ENCODE measurements around the gene ACAD9. TPM values are rescaled to one million over a fixed set of nuclear protein-coding genes. Genes with fewer than 3 reads are reported as not detected.

ACAD9 gene
- total and polyA plus RNA-seq, 2 donors (not counting 1 experiment from before 2014, with no cell fraction given) = 33.6 to 57.6 TPM

DNA sequence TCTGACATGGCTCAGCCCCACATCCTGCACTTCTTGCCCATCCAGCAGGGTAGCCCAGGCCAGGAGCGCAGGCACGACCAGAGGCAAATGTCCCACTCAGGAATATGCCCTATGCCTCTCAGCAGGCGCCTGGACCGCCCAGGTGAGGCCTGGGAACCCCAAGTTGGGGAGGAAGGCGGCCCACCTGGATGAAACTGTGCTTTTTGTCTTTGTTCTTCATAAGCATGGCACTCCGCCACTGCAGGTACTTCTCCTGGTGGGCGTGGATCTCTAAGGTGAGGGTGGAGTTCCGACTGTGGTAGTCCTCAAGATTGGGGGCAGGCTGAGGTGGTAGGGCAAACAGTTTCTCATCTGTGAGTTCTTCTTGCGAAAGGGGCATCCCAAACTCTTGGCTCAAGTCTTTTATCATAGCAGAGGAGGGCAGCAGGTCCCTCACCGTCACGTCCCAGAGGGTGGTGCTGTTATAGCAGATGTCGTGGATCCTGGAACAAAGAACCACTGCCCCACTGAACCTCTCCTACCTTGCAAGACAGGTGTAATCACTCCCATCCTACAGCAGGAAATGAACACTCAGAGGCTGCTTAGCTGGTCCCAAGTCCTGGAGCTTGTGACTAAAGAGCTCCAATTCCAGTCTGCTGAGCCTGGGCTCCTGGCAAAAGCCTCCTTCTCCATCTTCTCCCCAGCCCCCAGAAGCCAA lies 53.2 kb downstream of the ACAD9 start:
- Mint-ChIP-seq H3K9me3 (ENCODE audit: insufficient read depth) (no peaks in the 10 kb centered on the region), H3K27ac (no peak overlapping the region), H3K27me3 (peaks cover 14% of the 10 kb centered on the region), H3K4me1 (no peaks in the 10 kb centered on the region), H3K4me3 (no peak overlapping the region)
- Histone ChIP-seq H3K4me2 (replicated peaks; ENCODE audit: low read depth, low read length, poor library complexity, severe bottlenecking) (no peak overlapping the region), H3K27me3 (replicated peaks in 1 of 4; ENCODE audit: control extremely low read depth in 1 of 4, control insufficient read depth in 3 of 4, insufficient read depth in 4 of 4, low read length in 3 of 4) (peaks cover 0 to 5% (median 0%) of the 10 kb centered on the region in 4 experiments), H2AFZ (ENCODE audit: insufficient read depth, low read depth, low read length, poor library complexity, severe bottlenecking) (no peak overlapping the region), H3K27ac (ENCODE audit: low read length in 2 of 2) (no peak overlapping the region), H3K79me2 (ENCODE audit: control insufficient read depth, insufficient read depth, low read length) (no peaks in the 10 kb centered on the region), H3K9me3 (ENCODE audit: control extremely low read depth in 1 of 3, control insufficient read depth in 2 of 3, insufficient read depth in 1 of 3, low read length in 2 of 3) (peaks cover 0 to 3% (median 0%) of the 10 kb centered on the region in 3 donors), H3K9ac (ENCODE audit: low read length) (no peak overlapping the region), H3K36me3 (replicated peaks in 1 of 2; ENCODE audit: control extremely low read depth in 1 of 2, control insufficient read depth in 1 of 2, extremely low read depth in 1 of 2, insufficient read depth in 2 of 2, low read length in 1 of 2) (no peaks in the 10 kb centered on the region), H3K4me3 (ENCODE audit: control extremely low read depth in 1 of 5, extremely low read depth in 1 of 5, insufficient read depth in 1 of 5, low read depth in 2 of 5, low read length in 4 of 5) (no peak overlapping the region), H3K4me1 (ENCODE audit: control insufficient read depth in 2 of 2, insufficient read depth in 2 of 2, low read length in 2 of 2) (no peaks in the 10 kb centered on the region), H4K20me1 (ENCODE audit: control insufficient read depth, insufficient read depth, low read length, poor library complexity, severe bottlenecking) (no peaks in the 10 kb centered on the region)
- no peak for ATAC-seq (ENCODE audit: low read depth)
- no peak for DNase-seq
- intact Hi-C loops (cut with micrococcal nuclease) = no loop called here
- CTCF ChIA-PET = interaction anchor here (1.0 kb wide), 1 partner anchor 15 kb away, joined by 6 read pairs; no protein-coding TSS in a partner anchor
- TF ChIP-seq, protein P1, sequence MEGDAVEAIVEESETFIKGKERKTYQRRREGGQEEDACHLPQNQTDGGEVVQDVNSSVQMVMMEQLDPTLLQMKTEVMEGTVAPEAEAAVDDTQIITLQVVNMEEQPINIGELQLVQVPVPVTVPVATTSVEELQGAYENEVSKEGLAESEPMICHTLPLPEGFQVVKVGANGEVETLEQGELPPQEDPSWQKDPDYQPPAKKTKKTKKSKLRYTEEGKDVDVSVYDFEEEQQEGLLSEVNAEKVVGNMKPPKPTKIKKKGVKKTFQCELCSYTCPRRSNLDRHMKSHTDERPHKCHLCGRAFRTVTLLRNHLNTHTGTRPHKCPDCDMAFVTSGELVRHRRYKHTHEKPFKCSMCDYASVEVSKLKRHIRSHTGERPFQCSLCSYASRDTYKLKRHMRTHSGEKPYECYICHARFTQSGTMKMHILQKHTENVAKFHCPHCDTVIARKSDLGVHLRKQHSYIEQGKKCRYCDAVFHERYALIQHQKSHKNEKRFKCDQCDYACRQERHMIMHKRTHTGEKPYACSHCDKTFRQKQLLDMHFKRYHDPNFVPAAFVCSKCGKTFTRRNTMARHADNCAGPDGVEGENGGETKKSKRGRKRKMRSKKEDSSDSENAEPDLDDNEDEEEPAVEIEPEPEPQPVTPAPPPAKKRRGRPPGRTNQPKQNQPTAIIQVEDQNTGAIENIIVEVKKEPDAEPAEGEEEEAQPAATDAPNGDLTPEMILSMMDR (IDR thresholded peaks at IDR 0.05) = no peak
- POLR2A ChIA-PET = no interaction called here
- WGBS (ENCODE audit: insufficient coverage) = 87% methylated on average over 12 of the region's 12 CpGs

DNA sequence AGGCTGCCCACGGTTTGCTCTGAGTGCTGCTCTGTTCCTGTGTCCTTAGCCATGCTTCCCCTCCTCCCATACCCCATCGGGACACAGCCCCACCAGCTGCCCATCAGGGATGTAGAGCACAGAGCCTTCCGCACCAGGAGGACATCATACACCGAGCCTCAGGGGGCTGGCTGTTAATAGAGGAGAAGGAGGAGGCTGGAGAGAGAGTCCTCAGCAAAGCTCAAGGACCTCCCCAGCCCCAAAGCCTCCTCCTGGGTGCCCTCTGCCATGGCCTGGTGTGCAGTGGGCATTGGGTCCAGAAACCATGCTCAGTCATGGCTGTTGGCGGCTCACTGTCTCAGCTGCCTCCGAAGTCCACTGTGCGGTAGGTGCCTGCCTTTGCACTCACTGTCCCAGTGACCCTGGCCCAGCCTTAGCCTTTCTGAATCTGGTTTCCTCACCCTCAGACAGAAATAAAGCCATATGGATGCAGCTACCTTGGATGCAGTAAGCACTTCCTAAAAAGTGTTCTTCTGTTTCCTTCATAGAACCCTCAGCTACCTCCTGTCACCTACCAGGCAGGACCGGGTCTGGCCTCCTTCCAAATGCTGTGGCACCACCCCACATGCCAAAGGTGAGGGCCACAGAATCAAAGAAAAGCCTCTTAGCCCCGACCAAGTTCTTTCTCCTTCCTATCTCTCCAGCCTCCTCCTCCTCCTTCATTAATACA lies 53.9 kb downstream of the ACAD9 start:
- DNase-seq = no peak
- H3K4me2 ChIP-seq (replicated peaks; ENCODE audit: low read depth, low read length, poor library complexity, severe bottlenecking) = no peak overlapping the region
- ChIA-PET CTCF (no interaction called here), POLR2A (no interaction called here)
- H3K4me3 ChIP-seq (ENCODE audit: control extremely low read depth in 1 of 5, extremely low read depth in 1 of 5, insufficient read depth in 1 of 5, low read depth in 2 of 5, low read length in 4 of 5) = no peak overlapping the region
- H3K79me2 ChIP-seq (ENCODE audit: control insufficient read depth, insufficient read depth, low read length) = no peaks in the 10 kb centered on the region
- H3K9ac ChIP-seq (ENCODE audit: low read length) = no peak overlapping the region
- Mint-ChIP-seq H3K4me1 (no peaks in the 10 kb centered on the region), H3K9me3 (ENCODE audit: insufficient read depth) (no peaks in the 10 kb centered on the region), H3K4me3 (no peak overlapping the region), H3K27me3 (peaks cover 14% of the 10 kb centered on the region), H3K27ac (no peak overlapping the region)
- H3K27me3 ChIP-seq (replicated peaks in 1 of 4; ENCODE audit: control extremely low read depth in 1 of 4, control insufficient read depth in 3 of 4, insufficient read depth in 4 of 4, low read length in 3 of 4) = peaks cover 0 to 5% (median 0%) of the 10 kb centered on the region in 4 experiments
- intact Hi-C loops (cut with micrococcal nuclease) = no loop called here
- H3K9me3 ChIP-seq (ENCODE audit: control extremely low read depth in 1 of 3, control insufficient read depth in 2 of 3, insufficient read depth in 1 of 3, low read length in 2 of 3) = peaks cover 0 to 3% (median 0%) of the 10 kb centered on the region in 3 donors
- WGBS (ENCODE audit: insufficient coverage) = 78% methylated on average over 6 of the region's 9 CpGs
- no peaks in the 10 kb centered on the region for H3K4me1 ChIP-seq (ENCODE audit: control insufficient read depth in 2 of 2, insufficient read depth in 2 of 2, low read length in 2 of 2)
- H3K27ac ChIP-seq (ENCODE audit: low read length in 2 of 2) = no peak overlapping the region
- ATAC-seq (ENCODE audit: low read depth) = no peak
- no peak overlapping the region for H2AFZ ChIP-seq (ENCODE audit: insufficient read depth, low read depth, low read length, poor library complexity, severe bottlenecking)
- H4K20me1 ChIP-seq (ENCODE audit: control insufficient read depth, insufficient read depth, low read length, poor library complexity, severe bottlenecking) = no peaks in the 10 kb centered on the region
- TF ChIP-seq, protein P1 (IDR thresholded peaks at IDR 0.05) = no peak
- TF ChIP-seq EZH2 (IDR thresholded peaks at IDR 0.05; ENCODE audit: borderline replicate concordance, insufficient read depth, low read depth, low read length, poor library complexity, severe bottlenecking) = no peak
- H3K36me3 ChIP-seq (replicated peaks in 1 of 2; ENCODE audit: control extremely low read depth in 1 of 2, control insufficient read depth in 1 of 2, extremely low read depth in 1 of 2, insufficient read depth in 2 of 2, low read length in 1 of 2) = no peaks in the 10 kb centered on the region

Data from B cell (primary cell).